G401 (cell line): ENCODE data around the gene FBXL19. TPM values are rescaled to one million over a fixed set of nuclear protein-coding genes. Genes with fewer than 3 reads are reported as not detected.
"Not testable (repeated sequence)": the region's sequence is repeated elsewhere in the genome, so short reads cannot be mapped to it uniquely, and the experiment has no call there.

Experiments
- DNase-seq: peaks from one replicate; pipeline ENCODE4 v3.0.0-alpha.2; 2015; ENCODE audit warnings: low spot score
- in situ Hi-C: cut with HindIII; loops from 2 replicates; pipeline ENCODE4 v1.10.0; 2016; ENCODE audit warnings: low sequenced_read_pairs, mixed read lengths
- total RNA-seq: library from RNA; depleted of rRNA; stranded (reverse); fragments of >200 nt; shearing (Covaris generic); gene quantifications from 2 replicates; pipeline ENCODE4 v1.2.3, GENCODE V29; 2014

FBXL19 gene
- total RNA-seq, 1 experiment from 2014 or later: 85.6 TPM

DNA sequence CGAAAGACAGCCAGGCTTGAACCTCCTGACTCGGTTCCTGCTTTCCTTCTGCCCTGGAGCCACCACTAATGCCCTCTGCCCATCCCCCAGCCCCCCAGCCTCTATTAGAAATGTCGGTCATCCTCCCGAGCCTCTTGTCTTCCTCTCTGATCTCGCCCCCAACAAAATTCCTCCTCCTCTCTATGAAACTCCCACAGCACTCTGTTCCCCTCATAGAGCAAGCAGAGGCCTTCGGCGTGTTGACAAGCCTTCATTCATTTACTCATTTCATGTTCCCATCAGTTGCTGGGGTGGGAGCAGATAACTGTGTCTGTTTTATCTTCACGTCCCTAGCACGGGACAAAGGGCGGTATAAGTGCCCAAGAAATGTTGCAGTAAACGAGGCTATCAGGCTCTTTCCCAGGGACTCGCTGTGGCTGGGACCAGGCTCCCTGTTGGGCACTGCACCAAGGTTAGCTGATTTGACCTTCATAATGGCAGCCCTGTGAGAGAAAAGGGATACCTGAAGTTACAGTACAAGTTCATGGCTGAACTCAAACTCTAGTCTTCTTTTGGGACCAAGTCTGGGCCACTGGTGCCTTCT lies 7.8 kb downstream of the FBXL19 start:
- DNase-seq: no peak
- in situ Hi-C loops: no loop called here

DNA sequence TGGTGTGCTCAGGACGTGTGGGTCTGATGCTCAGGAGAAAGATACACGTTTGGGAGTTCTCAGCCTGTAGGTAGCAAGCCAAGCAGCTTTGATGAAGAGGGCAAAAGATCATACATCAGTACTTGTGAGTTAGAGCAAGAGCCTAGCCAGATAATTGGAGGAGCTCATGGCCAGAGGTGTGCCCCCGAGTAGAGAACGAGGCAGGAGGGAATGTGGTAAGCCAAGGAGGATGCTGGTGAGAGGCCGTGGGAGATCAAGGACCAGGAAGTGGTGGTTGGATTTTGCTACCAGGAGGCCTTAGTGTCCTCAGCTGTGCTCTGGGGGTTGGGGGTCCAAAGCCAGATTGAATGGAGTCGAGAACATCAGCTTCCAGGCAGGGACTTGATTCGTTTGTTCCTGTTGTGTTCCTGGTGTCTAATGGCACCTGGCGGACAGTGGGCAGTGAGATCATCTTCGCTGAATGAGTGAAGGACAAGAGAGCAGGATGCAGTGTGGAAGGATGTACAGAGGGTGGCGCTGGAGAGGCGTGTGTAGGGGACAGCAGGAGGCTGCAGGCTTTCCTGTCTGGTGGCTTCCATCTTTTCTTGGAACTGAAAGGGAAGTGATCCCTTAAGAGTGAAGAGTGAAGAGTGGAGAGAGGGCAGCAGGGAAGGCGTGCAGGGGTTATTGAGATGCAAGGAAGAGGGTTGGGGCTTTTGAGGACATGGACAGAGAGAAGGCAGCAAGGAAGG lies 11.6 kb downstream of the FBXL19 start:
- in situ Hi-C loops: no loop called here
- DNase-seq: peak; percentile 65

DNA sequence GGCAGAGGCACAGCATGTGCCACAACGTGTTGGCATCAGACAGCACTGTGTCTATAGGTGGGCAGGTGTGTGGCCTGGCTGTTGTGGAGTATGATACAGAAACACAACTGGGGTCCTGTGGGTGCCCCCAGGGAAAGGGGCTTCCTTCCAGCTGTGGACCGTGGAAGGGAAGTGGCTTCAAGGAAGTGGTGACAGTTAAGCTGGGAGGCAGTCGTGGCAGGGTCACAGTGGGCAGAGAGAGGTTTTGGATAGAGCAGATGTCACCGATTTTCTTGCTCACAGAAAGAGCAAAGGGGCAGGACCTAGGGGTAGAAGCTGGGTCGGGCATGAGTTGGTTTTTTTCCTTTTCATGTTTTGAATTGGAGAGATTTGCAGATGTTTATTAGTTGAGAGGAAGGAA lies 14.3 kb downstream of the FBXL19 start:
- DNase-seq: no peak
- in situ Hi-C loops: no loop called here

DNA sequence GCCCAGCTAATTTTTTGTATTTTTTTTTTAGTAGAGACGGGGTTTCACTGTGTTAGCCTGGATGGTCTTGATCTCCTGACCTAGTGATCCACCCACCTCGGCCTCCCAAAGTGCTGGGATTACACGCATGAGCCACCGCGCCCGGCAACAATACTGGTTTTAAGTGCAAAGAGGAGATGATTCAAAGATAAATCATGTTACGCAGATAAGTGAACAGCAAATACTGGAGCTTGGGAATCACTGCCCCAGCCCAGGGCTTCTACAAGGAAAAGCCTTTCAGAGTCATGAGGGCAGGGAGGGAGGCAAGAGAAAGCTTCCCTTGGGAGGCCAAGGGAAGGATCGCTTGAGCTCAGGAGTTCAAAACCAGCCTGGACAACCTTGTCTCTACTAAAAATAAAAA lies 16.2 kb downstream of the FBXL19 start:
- in situ Hi-C loops: not testable (repeated sequence)

DNA sequence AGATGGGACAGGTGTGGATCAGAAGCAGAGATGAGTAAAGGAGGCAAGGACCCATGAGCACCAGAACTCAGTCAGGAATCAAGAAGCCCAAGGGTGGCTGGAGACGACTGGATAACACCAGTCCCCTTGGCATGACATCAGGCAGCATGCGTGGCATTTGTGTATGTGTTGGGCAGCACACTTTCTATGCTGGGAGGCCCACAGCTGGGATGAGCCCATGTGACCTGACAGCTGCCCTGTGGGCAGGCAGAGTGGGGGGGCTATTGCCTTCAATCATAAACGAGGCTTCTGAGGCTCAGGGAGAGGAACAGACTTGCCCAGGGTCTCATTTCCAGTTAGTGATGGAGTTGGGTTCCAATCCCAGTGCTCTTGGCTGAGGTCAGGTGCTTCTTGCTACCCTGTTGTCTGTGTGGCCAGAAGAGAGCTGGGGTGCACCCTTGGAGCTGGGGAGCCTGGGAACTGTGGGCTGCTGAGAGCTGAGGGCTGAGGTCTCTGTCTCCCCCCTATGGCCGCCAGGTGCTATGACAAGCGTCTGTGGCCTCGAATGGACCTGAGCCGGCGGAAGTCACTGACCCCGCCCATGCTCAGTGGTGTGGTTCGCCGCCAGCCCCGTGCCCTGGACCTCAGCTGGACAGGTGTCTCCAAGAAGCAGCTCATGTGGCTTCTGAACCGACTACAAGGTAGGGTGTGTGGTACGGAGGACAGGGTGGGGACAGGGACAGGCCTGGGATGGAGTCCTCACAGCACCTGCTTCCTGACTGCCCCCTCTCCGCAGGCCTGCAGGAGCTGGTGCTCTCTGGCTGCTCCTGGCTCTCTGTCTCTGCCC lies 18.4 kb downstream of the FBXL19 start:
- peak; percentile 74 for DNase-seq
- in situ Hi-C loops: no loop called here

More for the DNA sequence above, 16.2 kb downstream of the FBXL19 start:
- DNase-seq: not testable (repeated sequence)

DNA sequence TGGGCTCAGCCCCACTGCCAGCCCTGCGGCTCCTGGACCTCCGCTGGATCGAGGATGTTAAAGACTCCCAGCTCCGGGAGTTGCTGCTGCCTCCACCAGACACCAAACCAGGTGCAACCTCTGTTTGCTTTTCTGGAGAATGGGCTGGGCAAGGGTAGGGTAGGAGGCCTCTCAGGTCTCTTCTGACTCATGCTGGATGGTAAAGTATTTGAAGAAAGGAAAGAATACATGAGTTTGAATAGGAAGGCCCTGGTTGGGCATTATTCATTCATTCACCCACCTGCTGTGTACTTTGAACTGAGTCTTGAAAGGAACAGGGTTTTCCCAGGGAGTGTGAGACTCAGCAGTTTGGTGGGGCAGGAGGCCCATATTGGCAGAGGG lies 19.0 kb downstream of the FBXL19 start:
- DNase-seq: no peak
- in situ Hi-C loops: no loop called here

DNA sequence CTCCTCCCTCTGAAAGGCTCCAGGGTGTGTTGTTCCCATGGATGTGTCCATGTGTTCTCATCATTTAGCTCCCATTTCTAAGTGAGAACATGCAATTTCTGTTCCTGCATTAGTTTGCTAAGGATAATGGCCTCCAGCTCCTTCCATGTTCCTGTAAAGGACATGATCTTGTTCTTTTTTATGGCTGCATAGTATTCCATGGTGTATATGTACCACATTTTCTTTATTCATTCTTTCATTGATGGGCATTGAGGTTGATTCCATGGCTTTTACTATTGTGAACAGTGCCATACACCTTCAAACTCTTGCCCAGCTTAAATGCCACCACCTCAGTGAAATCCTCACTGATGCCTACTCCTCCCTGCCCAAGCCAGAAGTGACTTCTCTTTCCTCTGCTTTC lies 21.0 kb downstream of the FBXL19 start:
- in situ Hi-C loops: no loop called here
- DNase-seq: no peak

DNA sequence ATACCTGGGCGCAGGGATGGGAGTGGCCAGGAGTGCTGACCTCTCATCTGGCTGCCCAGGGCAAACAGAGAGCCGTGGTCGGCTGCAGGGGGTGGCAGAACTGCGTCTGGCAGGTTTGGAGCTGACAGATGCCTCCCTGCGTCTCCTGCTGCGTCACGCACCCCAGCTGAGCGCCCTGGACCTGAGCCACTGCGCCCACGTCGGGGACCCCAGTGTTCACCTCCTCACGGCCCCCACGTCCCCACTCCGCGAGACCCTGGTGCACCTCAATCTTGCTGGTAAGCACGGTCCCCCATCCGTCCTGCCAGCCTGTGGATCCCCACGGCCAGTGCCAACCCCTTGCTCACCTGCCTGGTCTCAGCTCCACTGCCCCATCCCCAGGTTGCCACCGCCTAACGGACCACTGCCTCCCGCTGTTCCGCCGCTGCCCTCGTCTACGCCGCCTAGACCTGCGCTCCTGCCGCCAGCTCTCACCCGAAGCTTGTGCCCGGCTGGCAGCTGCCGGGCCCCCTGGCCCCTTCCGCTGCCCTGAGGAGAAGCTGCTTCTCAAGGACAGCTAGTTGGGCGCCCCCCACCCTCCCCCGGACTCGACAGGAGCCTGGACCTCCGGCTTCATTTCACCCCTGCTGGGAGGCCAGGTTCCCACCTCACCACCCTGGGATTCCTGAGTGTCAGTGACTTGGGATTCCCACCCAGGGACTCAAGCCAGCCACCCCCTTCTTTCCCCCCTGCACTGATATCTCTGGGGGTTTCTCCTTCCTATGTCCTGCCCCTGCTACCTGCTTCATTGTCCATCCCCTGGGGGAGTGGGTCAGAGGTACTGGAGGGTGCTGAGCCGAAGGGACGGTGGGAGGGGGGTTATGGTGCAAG lies 23.5 kb downstream of the FBXL19 start:
- in situ Hi-C loops: no loop called here
- DNase-seq: no peak

DNA sequence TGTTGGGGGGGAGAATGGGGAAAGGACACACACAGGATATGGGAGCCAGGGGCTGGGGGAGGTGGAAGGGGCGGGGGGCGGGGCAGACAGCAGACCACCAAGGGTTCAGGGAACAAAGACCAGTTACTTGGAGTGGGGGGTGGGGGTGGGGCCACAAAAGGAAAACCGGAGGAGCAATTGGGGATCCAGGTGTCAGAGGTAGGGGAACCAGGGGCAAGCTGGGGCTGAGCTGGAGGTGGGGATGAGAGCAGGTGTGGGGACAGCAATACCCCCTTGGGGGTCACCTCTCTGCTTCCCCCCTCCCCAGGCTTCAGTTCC lies 24.1 kb downstream of the FBXL19 start:
- in situ Hi-C loops: no loop called here
- no peak for DNase-seq

DNA sequence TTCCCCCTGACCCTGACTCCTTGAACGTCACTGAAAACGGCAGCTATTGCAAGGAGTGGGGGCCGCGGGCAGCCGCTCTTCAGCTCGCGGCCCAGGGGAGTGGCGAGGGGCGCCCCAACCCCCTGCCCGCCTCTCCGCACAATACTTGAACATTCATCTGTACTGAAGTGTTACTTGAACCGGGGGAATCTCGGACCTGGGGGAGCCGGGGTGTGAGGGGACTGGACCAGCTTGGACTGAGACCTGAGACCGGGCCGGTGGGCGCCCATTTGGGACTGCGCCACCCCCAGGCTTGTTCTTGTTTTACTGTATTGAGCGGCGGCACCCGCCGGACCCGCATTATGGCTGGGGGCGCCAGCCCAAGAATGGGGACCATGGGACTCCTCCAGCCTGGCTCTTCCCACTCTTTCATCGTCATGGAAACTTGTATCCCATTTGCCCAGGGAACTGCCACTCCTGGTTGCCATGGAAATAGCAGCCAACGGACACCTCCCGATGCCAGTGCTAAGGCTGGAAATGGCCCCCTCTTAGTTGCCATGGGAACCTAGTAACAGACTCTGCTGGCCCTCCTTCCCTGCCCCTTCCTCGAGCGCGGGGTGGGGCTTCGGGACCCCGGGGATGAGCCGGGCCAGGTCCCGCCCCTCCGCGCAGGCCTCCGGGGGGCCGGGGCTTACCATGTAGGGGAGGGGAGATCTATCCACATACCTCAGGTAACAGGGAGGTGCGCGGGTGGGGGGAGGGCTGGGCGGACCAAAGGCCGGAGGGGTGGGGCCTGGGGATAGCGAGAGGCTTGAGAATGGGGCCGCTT lies 24.7 kb downstream of the FBXL19 start:
- in situ Hi-C loops: no loop called here
- peak; percentile 99 for DNase-seq

DNA sequence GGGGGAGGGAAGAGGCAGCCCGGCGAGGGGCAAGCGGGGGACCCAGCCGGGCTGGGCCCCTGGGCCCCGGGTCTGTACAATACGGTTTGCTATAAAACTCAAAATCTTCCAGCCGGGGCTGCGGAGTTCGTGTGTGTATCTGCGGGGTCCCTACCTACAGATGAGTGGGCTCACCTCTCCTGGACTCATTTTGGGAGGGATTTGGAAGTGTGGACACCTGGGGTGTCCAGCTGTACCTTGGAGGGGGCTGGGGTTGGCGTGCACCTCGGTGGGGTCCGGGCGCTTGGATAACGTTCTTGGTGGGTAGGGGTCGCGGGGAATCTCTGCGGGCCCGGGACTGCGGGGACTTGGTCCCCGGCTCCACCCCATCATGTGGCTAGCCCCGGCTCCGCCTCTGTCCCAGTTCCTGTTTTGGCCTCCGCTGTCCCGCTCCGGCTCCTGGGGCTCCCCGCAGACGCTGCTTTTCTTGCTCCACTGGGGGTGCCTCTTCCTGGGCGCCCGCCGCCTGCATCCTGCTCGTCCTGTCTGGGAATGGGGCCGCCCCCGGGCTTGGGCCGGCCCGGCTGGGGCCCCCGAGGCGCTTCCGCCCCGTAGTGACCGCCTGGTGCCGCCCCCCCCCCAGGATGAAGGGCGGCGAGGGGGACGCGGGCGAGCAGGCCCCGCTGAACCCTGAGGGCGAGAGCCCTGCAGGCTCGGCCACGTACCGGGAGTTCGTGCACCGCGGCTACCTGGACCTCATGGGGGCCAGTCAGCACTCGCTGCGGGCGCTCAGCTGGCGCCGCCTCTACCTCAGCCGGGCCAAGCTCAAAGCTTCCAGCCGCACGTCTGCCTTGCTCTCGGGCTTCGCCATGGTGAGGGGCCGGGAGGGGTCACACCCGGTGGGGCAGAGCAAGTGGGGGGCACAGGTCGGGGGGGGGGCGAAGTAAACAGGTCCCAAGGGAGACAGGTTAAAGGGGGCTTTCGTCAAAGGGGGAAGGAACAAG lies 25.6 kb downstream of the FBXL19 start, which contains the start of gene ORAI3:
Gene ORAI3 (plus strand): TSS at position 402 of the 983 bp plus-strand sequence. CDS start 222 bp downstream, at position 624.
- in situ Hi-C loops: no loop called here
- peak; percentile 76 for DNase-seq

DNA sequence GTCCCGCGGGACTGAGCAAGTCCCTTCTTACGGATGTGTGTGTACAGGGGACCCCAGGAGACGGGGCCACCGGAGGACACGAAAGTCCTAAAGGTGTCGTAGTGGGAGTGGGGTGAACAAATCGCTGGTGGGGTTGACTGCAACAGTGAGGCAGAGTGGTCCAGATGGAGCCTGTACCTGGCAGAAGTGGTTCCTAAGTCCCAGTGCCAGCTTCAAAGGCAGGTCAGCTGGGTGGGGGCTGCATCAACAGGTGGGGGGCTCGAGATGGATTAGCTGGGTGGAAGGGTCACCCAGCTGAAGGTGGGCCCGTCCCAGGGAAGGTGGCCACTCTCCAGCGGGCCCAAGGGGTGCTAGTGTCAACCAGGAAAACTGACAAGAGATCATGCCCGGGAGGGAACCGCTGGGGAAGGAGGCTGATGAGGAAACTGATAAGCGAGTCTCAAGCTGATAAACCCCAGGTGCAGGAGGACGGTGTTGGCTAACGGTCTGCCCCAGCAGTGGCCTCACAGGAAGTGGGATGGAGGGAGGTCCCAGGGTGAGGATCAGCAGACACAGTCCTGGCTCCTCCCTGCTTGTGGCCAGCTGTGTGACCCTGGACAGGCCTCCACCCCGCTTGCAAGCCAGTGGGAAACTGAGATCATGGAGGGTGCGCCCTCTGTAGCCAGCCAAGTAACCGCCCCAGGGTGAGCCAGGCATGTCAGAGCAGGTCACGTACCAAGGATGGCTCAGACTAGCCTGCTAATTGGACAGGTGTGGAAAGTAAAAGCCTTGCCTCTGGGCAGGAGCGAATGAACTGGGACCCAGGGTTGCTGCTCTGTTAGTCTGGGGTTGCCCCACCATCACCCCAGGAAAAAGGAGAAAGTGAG lies 26.5 kb downstream of the FBXL19 start:
- in situ Hi-C loops: no loop called here
- peak; percentile 40 for DNase-seq

DNA sequence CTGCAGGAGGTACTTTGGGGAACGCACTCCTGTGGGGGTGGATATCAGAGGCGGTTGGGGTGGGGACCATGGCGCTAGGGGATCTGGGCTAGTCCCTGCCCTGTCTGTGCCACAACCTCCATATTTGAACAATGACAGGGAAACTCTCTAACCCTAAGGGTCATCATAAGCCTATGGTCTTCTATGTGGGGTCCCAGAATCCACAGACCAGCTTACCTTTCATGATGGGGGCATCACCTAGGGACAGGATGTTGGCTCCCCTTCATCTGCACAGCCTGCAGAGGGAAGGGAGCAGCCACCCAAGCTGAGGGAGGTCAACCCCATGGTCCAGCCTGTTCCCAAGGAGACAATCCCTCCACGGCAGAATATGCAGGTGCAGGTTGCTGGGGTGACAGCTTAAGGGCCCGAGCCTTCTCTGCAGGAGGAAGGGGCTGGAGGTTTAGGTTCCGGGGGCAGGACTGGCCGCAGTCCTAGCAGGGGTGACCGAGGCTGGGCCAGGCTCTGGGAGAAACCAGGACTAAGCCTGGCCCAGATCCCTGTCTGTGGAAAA lies 27.2 kb downstream of the FBXL19 start:
- DNase-seq: no peak
- in situ Hi-C loops: no loop called here

DNA sequence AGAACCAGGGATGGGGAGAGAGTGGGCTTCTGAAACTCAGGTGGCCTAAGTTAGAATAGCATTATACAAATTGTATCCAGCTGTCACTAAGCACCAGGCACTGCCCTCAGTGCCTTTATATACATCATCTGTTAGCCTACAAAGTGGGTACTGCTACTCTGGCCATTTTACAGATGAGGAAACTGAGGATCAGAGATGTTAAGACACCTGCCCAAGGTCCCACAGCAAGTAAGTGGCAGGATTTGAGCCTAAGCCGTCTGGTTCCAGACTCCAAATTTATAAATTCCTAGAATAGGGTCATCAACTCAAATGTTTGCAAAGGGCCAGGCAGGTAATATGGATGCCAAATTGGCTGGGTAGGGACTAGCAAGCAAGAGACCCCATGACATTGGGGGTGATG lies 27.8 kb downstream of the FBXL19 start:
- in situ Hi-C loops: no loop called here
- DNase-seq: no peak

DNA sequence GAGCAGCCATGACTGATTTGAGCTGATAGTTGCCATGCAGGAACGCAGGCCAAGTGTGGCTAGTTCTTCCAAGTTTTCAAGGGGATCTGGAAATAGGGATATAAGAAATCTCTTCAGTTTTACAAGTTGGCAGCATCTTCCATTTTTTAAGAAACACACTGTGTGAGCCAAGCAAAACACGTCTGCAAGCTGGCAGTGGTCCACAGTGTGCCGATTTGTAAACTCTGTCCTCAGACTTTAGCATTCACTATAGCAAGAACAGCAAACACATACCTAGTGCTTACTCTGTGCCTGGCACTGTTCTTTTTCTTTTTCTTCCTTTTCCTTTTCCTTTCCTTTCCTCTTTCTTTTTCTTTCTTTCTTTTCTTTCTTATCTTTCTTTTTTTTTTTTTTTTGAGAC lies 28.4 kb downstream of the FBXL19 start:
- DNase-seq: no peak
- in situ Hi-C loops: no loop called here

DNA sequence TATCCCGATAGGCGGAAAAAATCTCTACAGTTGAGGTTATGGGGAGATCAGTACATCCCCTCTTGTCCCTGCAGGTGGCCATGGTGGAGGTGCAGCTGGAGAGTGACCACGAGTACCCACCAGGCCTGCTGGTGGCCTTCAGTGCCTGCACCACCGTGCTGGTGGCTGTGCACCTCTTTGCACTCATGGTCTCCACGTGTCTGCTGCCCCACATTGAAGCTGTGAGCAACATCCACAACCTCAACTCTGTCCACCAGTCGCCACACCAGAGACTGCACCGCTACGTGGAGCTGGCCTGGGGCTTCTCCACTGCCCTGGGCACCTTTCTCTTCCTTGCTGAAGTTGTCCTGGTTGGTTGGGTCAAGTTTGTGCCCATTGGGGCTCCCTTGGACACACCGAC lies 29.7 kb downstream of the FBXL19 start:
- in situ Hi-C loops: no loop called here
- DNase-seq: no peak
